SU-DHL-6 (cell line): Measurements from ENCODE around the gene ETS1.

Experiments
- EZH2phosphoT487 ChIP-seq: fragments of 200-600 bp; sonication (generic), shearing (Covaris generic); conservative IDR thresholded peaks from 2 replicates; pipeline ENCODE4 v1.6.1; 2018; ENCODE audit warnings: mild to moderate bottlenecking, antibody characterized with exemption, low read length, moderate library complexity, mixed read lengths
- TF ChIP-seq, protein P1 (sequence below): fragments of 200-600 bp; sonication (generic); IDR thresholded peaks from one replicate; pipeline ENCODE4 v1.5.1; 2017; ENCODE audit warnings: antibody characterized with exemption, mild to moderate bottlenecking, low read length, moderate library complexity; ENCODE audit not compliant: insufficient read depth, poor library complexity, severe bottlenecking

GRCh38 chr11:128469220-128469619 is 118.1 kb downstream of the ETS1 start:
- TF ChIP-seq, protein P1, sequence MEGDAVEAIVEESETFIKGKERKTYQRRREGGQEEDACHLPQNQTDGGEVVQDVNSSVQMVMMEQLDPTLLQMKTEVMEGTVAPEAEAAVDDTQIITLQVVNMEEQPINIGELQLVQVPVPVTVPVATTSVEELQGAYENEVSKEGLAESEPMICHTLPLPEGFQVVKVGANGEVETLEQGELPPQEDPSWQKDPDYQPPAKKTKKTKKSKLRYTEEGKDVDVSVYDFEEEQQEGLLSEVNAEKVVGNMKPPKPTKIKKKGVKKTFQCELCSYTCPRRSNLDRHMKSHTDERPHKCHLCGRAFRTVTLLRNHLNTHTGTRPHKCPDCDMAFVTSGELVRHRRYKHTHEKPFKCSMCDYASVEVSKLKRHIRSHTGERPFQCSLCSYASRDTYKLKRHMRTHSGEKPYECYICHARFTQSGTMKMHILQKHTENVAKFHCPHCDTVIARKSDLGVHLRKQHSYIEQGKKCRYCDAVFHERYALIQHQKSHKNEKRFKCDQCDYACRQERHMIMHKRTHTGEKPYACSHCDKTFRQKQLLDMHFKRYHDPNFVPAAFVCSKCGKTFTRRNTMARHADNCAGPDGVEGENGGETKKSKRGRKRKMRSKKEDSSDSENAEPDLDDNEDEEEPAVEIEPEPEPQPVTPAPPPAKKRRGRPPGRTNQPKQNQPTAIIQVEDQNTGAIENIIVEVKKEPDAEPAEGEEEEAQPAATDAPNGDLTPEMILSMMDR = no peak
- TF ChIP-seq EZH2phosphoT487 = no peak
